ENCODE data around the gene EPHA2. TPM values are rescaled to one million over a fixed set of nuclear protein-coding genes. Genes with fewer than 3 reads are reported as not detected.

EPHA2 gene
- total and polyA plus RNA-seq, 12 donors = 7.8 to 25.1 (median 11.3) TPM

DNA sequence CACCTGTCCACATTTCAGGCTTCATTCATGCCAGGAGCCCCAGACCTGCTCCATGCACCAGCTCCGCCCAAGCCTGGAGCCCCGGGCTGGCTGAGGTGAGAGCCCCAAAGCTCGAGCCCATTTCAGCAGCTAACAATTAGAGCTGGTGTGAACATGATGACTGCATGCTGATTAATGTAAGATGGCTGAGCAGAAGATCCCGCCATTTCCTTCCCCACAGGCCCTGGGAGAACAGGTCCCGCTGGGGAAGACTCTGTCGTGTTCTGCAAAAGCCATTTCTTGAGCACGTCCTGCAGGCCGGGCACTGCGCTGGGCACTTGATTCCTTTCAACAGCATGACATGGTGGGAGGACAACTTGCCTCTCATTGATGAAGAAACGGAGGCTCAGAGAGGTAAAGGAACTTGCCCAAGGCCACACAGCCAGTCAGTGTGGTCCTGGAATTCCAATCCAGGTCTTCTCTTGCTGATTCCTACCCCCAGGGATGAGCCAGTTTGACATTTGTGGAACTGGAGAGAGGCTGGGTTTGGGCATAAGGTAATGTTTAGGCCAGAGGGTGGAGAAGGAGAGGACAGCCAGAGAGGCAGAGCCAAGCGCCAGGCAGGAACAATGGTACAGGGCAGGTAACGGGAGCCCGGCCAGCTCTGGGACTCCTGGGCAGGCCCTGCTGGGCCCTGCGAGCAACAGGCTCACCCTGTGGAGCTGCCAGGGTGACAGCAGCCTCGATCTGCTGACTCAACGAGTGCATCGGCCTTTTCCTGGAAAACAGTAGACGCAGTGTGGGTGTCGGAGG, 28.1 kb upstream of the EPHA2 start:
- Histone ChIP-seq H3K9me3 (no peaks in the 10 kb centered on the region), H3K4me3 (no peak overlapping the region), H3K36me3 (no peaks in the 10 kb centered on the region), H3K27ac (no peak overlapping the region), H3K4me1 (peaks cover 12 to 42% (median 29%) of the 10 kb centered on the region in 9 donors), H3K27me3 (no peaks in the 10 kb centered on the region)
- intact Hi-C loops (cut with DNase I) = loop anchor here in 5 of 10 donors (2.0 to 10.0 kb wide), 4 partner anchors 29 to 179 kb away; partner anchors contain the start of gene SRARP (in 1 of the 5)
- WGBS, 2 donors = 85 to 88% methylated on average over 19 of the region's 19 CpGs
- TF ChIP-seq, protein P1, sequence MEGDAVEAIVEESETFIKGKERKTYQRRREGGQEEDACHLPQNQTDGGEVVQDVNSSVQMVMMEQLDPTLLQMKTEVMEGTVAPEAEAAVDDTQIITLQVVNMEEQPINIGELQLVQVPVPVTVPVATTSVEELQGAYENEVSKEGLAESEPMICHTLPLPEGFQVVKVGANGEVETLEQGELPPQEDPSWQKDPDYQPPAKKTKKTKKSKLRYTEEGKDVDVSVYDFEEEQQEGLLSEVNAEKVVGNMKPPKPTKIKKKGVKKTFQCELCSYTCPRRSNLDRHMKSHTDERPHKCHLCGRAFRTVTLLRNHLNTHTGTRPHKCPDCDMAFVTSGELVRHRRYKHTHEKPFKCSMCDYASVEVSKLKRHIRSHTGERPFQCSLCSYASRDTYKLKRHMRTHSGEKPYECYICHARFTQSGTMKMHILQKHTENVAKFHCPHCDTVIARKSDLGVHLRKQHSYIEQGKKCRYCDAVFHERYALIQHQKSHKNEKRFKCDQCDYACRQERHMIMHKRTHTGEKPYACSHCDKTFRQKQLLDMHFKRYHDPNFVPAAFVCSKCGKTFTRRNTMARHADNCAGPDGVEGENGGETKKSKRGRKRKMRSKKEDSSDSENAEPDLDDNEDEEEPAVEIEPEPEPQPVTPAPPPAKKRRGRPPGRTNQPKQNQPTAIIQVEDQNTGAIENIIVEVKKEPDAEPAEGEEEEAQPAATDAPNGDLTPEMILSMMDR (IDR thresholded peaks at IDR 0.05) = no peak
- no peak for ATAC-seq
- DNase-seq = no peak

DNA sequence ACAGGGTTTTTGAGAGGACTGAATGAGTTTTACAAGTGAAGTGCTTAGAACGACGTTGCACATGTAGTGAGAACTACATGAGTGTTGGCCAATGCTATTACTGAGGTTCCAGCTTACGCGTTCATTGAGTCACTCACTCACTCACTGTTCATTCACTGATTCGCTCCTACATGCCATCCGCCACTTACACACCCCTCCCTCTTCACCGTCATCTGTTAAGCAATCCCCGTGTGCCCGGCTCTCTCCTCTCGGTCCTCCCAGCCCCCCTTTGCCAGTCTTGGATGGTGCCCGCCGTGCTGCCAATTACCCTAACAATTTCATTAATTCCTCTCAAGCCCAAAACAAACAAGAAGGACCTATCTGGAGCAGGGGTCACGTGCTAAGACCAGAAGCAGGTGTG, 27.3 kb upstream of the EPHA2 start:
- DNase-seq (no peak), ATAC-seq (peak in 1 of 8 donors; percentile 27)
- no peaks in the 10 kb centered on the region for H3K9me3 ChIP-seq
- WGBS, 2 donors = 80 to 91% methylated on average over 13 of the region's 13 CpGs
- TF ChIP-seq, protein P1 (IDR thresholded peaks at IDR 0.05) = no peak
- H3K4me1 ChIP-seq = peaks cover 12 to 34% (median 24%) of the 10 kb centered on the region in 9 donors
- no peak overlapping the region for H3K4me3 ChIP-seq
- H3K36me3 ChIP-seq = no peaks in the 10 kb centered on the region
- intact Hi-C loops (cut with DNase I) = loop anchor here in 5 of 10 donors (2.0 to 10.0 kb wide), 4 partner anchors 28 to 178 kb away; partner anchors contain the start of gene SRARP (in 1 of the 5)
- H3K27ac ChIP-seq = peak overlapping the region in 2 of 10 donors; percentile 91 to 93
- H3K27me3 ChIP-seq = no peaks in the 10 kb centered on the region

DNA sequence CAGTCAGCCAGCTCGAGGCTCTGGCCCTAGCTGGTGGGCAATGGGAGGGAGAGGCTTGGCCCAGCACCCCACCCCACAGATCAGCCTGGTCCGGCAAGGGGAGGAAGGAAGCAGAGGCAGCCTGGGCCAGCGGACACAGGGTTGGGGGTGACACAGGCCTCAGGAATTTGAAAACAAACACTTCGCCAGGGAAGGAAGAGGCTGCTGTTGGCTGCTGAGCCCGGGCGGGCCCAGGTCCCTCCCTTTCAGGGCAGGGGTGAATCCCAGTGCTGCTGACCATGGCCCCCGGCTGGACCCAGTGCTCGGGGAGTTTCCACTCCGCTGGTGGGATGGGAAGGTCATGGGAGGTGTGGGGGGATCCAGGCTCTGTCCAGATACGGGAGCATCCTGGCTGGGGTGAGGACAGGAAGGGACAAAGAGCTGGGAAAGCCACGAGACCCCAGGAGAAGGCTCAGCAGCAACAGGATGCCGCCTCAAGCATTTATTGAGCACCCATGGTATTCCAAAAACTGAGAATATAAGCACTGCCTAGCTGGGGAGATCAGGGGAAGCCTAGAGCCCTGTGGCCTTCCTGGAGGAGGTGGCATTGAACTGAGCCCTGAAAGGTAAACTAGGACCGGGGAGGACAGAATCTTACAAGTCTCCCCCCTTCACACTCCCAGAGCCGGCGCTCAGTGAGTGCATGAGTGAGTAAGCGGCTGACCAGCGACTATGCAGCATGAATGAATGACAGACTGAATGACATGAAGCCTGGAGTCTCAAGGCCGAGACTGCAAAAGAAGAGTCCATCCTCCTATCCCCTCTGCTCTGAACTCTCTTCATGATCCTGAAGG, 26.2 kb upstream of the EPHA2 start:
- ATAC-seq = peak; percentile 91 to 97 (median 96)
- intact Hi-C loops (cut with DNase I) = loop anchor here in 6 of 10 donors (2.0 to 10.0 kb wide), 5 partner anchors 27 to 177 kb away; partner anchors contain the start of gene SRARP (in 1 of the 6)
- TF ChIP-seq, protein P1 (IDR thresholded peaks at IDR 0.05) = no peak
- WGBS, 2 donors = 44 to 48% methylated on average over 18 of the region's 18 CpGs
- H3K4me3 ChIP-seq = peak overlapping the region in 1 of 10 donors; percentile 5
- peak overlapping the region; percentile 75 to 97 (median 92) for H3K27ac ChIP-seq
- no peaks in the 10 kb centered on the region for H3K9me3 ChIP-seq
- no peaks in the 10 kb centered on the region for H3K27me3 ChIP-seq
- no peaks in the 10 kb centered on the region for H3K36me3 ChIP-seq
- peaks cover 12 to 36% (median 25%) of the 10 kb centered on the region in 9 donors for H3K4me1 ChIP-seq
- DNase-seq = peak; percentile 85 to 88

GRCh38 chr1:16180291-16180824, 24.5 kb upstream of the EPHA2 start:
- Histone ChIP-seq H3K9me3 (no peaks in the 10 kb centered on the region), H3K36me3 (no peaks in the 10 kb centered on the region), H3K27me3 (no peaks in the 10 kb centered on the region), H3K27ac (peak overlapping the region in 1 of 10 donors; percentile 97), H3K4me3 (no peak overlapping the region), H3K4me1 (peaks cover 26 to 53% (median 42%) of the 10 kb centered on the region in 9 donors)
- 92 to 95% methylated on average over 13 of the region's 13 CpGs for WGBS, 2 donors
- DNase-seq (no peak), ATAC-seq (no peak)
- intact Hi-C loops (cut with DNase I) = loop anchor here in 6 of 10 donors (2.0 to 10.0 kb wide), 5 partner anchors 26 to 176 kb away; partner anchors contain the start of gene SRARP (in 1 of the 6)
- TF ChIP-seq, protein P1 (IDR thresholded peaks at IDR 0.05) = no peak

All from heart right ventricle (tissue), 16 donors.